Measurements from ENCODE around the gene MS4A14. TPM values are rescaled to one million over a fixed set of nuclear protein-coding genes. Genes with fewer than 3 reads are reported as not detected.

MS4A14 gene
- total RNA-seq, 4 donors from 2014 or later: 1.3 to 2.4 (median 1.6) TPM

GRCh38 chr11:60454212-60454611 lies 58.0 kb downstream of the MS4A14 start:
- H3K27ac ChIP-seq: no peak overlapping the region
- no peaks in the 10 kb centered on the region for H3K27me3 ChIP-seq
- H3K4me3 ChIP-seq: no peak overlapping the region
- H3K36me3 ChIP-seq: no peaks in the 10 kb centered on the region
- no peaks in the 10 kb centered on the region for H3K4me1 ChIP-seq
- H3K9me3 ChIP-seq: no peaks in the 10 kb centered on the region
- ATAC-seq: no peak
- TF ChIP-seq POLR2AphosphoS5 (IDR thresholded peaks at IDR 0.05): no peak
- no peak for TF ChIP-seq CTCF (IDR thresholded peaks at IDR 0.05)
- TF ChIP-seq POLR2A (IDR thresholded peaks at IDR 0.05): no peak
- TF ChIP-seq EP300 (IDR thresholded peaks at IDR 0.05): no peak

GRCh38 chr11:60455531-60456042 lies 59.3 kb downstream of the MS4A14 start, which contains the start of gene MS4A1:
Gene MS4A1 (plus strand): TSS chr11:60455847. CDS start chr11:60462375, 6,528 bp downstream.
- ATAC-seq: no peak
- Histone ChIP-seq H3K27ac (no peak within 1 kb of the TSS), H3K9me3 (no peaks in the 10 kb centered on the region), H3K4me3 (no peak within 1 kb of the TSS), H3K4me1 (no peaks in the 10 kb centered on the region), H3K36me3 (no peaks in the 10 kb centered on the region), H3K27me3 (no peaks in the 10 kb centered on the region)
- TF ChIP-seq POLR2A (IDR thresholded peaks at IDR 0.05) (no peak), EP300 (IDR thresholded peaks at IDR 0.05) (no peak), POLR2AphosphoS5 (IDR thresholded peaks at IDR 0.05) (no peak), CTCF (IDR thresholded peaks at IDR 0.05) (no peak)
- WGBS, 2 donors (ENCODE audit: low coverage in 1 of 2): 78 to 80% methylated on average over 3 of the region's 4 CpGs

- no peaks in the 10 kb centered on the region for H3K36me3 ChIP-seq
- TF ChIP-seq POLR2AphosphoS5 (IDR thresholded peaks at IDR 0.05) (no peak), CTCF (IDR thresholded peaks at IDR 0.05) (no peak), EP300 (IDR thresholded peaks at IDR 0.05) (no peak), POLR2A (IDR thresholded peaks at IDR 0.05) (no peak)
- H3K27me3 ChIP-seq: no peaks in the 10 kb centered on the region
- no peak overlapping the region for H3K4me3 ChIP-seq
- no peaks in the 10 kb centered on the region for H3K9me3 ChIP-seq
- no peaks in the 10 kb centered on the region for H3K4me1 ChIP-seq
- no peak overlapping the region for H3K27ac ChIP-seq
- 58 to 62% methylated on average over 3 of the region's 3 CpGs for WGBS, 2 donors (ENCODE audit: low coverage in 1 of 2)
- ATAC-seq: no peak
These were observed 61.3 kb downstream of the MS4A14 start for GRCh38 chr11:60457576-60457975.

GRCh38 chr11:60459345-60459744 lies 63.1 kb downstream of the MS4A14 start:
- TF ChIP-seq POLR2AphosphoS5 (IDR thresholded peaks at IDR 0.05): no peak
- no peak for TF ChIP-seq CTCF (IDR thresholded peaks at IDR 0.05)
- no peak for TF ChIP-seq EP300 (IDR thresholded peaks at IDR 0.05)
- TF ChIP-seq POLR2A (IDR thresholded peaks at IDR 0.05): no peak
- WGBS, 2 donors (ENCODE audit: low coverage in 1 of 2): 91 to 100% methylated on average over 1 of the region's 1 CpG
- ATAC-seq: no peak

More at GRCh38 chr11:60459345-60459744, 63.1 kb downstream of the MS4A14 start:
- Histone ChIP-seq H3K4me1 (no peaks in the 10 kb centered on the region), H3K27me3 (no peaks in the 10 kb centered on the region), H3K4me3 (no peak overlapping the region), H3K9me3 (no peaks in the 10 kb centered on the region), H3K36me3 (no peaks in the 10 kb centered on the region), H3K27ac (no peak overlapping the region)

Other genes with a start within 250 kb of the MS4A14 start
- 100 to 1,000 TPM in 2 of 4 donors, 10 to 100 TPM in 2; 27.5 to 137 (median 74.3) TPM for gene MS4A6A, start 213.4 kb upstream of the MS4A14 start, total RNA-seq
- 1 to 10 TPM in 3 of 4 donors, not detected in 1; 3.0 to 8.2 (median 3.9) TPM for gene MS4A4E, start 153.3 kb upstream of the MS4A14 start, total RNA-seq
- gene MS4A4A, start 115.8 kb upstream of the MS4A14 start, total RNA-seq: 10 to 100 TPM; 10.5 to 65.7 (median 25.8) TPM
- gene MS4A6E, start 69.2 kb upstream of the MS4A14 start, total RNA-seq: not detected
- gene MS4A7, start 17.9 kb upstream of the MS4A14 start, total RNA-seq: 10 to 100 TPM; 15.0 to 34.2 (median 23.5) TPM
- gene MS4A5, start 33.1 kb downstream of the MS4A14 start, total RNA-seq: not detected
- gene MS4A1, start 59.4 kb downstream of the MS4A14 start, total RNA-seq: under 1 TPM in 2 of 4 donors, not detected in 2; 0.12 to 0.40 TPM
- gene MS4A12, start 96.3 kb downstream of the MS4A14 start, total RNA-seq: not detected
- gene MS4A13, start 118.9 kb downstream of the MS4A14 start, total RNA-seq: not detected

All from gastroesophageal sphincter (tissue), 4 donors.